ENCODE data around the gene PNMA8B. TPM values are rescaled to one million over a fixed set of nuclear protein-coding genes. Genes with fewer than 3 reads are reported as not detected.

Gene PNMA8B
- total and polyA plus RNA-seq, 12 donors = 7.6 to 63.4 (median 29.3) TPM

DNA sequence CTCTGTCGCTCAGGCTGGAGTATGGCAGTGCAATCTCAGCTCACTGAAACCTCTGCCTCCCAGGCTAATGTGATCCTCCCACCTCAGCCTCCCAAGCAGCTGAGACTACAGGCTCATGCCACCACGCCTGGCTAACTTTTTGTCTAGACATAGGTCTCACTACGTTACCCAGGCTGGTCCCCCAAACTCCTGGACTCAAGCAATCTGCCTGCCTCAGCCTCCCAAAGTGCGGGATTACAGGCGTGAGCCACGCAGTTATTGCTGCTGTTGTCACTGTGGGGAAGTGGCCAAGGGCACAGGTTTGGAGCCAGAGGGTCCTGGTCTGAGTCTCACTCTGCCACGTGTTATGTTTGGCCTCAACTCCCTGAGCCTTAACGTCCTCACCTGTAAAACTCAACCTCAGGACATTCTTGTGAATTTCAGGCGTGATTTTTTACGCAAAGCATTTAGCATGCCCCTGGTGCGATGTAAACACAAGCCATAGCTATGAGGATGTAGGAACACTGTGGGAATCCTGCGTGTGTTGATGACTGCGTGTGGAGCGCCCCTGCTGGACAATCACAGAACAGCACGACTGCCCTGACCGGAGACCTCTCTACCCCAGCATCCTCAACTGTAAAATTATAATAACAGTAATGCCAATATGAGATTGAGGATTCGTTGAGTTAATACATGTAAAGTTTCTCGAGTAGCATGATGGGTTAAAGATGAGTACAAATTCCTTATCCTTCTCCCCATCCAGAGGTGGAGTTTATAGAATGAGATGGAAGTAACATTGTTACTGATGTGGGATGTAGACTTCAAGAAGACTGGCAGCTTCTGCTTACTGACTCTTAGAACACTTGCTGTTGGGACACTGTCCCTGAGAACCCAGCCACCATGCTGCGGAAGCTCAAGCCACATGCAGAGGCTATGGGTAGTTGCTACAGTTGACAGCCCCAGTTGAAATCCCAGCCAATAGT lies 41.8 kb upstream of the PNMA8B start:
- H3K4me1 ChIP-seq (replicated peaks in 1 of 2) = no peaks in the 10 kb centered on the region
- no peaks in the 10 kb centered on the region for H3K36me3 ChIP-seq (replicated peaks in 1 of 2)
- TF ChIP-seq, protein P1, sequence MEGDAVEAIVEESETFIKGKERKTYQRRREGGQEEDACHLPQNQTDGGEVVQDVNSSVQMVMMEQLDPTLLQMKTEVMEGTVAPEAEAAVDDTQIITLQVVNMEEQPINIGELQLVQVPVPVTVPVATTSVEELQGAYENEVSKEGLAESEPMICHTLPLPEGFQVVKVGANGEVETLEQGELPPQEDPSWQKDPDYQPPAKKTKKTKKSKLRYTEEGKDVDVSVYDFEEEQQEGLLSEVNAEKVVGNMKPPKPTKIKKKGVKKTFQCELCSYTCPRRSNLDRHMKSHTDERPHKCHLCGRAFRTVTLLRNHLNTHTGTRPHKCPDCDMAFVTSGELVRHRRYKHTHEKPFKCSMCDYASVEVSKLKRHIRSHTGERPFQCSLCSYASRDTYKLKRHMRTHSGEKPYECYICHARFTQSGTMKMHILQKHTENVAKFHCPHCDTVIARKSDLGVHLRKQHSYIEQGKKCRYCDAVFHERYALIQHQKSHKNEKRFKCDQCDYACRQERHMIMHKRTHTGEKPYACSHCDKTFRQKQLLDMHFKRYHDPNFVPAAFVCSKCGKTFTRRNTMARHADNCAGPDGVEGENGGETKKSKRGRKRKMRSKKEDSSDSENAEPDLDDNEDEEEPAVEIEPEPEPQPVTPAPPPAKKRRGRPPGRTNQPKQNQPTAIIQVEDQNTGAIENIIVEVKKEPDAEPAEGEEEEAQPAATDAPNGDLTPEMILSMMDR (IDR thresholded peaks at IDR 0.05) = peak; percentile 60 to 88 (median 68)
- no peak for TF ChIP-seq POLR2A (IDR thresholded peaks at IDR 0.05)
- H3K27me3 ChIP-seq = no peaks in the 10 kb centered on the region
- no peak overlapping the region for H3K27ac ChIP-seq
- DNase-seq = peak in 6 of 7 donors; percentile 46 to 75 (median 64)
- WGBS, 4 donors = 27 to 35% (median 30%) methylated on average over 13 to 19 of the region's 19 CpGs
- intact Hi-C loops (cut with DNase I) = loop anchor here in 1 of 2 donors (10.0 kb wide), 1 partner anchor 127 kb away; the partner anchor contains the start of gene DACT3
- H3K4me3 ChIP-seq = no peak overlapping the region
- no peaks in the 10 kb centered on the region for H3K9me3 ChIP-seq (replicated peaks in 1 of 3)

DNA sequence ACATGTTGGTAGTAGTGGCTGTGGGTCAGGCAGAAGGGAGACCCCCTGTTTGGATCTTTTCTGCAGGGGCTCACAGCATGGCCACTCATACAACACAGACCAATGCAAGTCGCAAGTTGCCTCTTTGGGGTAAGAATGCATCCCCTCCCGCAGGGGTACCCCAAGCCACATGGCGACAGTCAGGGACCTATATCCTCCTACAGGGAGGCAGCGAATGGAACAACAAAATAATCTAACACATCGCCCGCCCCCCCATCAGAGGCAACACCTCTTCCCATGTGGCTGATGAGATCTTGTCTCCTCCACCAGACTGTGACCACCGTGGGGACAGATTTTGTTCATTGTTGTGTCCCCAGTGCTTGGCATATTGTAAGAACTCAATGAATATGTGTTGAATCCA lies 40.7 kb upstream of the PNMA8B start:
- H3K27ac ChIP-seq = no peak overlapping the region
- intact Hi-C loops (cut with DNase I) = loop anchor here in 1 of 2 donors (10.0 kb wide), 1 partner anchor 128 kb away; the partner anchor contains the start of gene DACT3
- no peaks in the 10 kb centered on the region for H3K4me1 ChIP-seq (replicated peaks in 1 of 2)
- H3K27me3 ChIP-seq = no peaks in the 10 kb centered on the region
- H3K4me3 ChIP-seq = no peak overlapping the region
- peak in 2 of 7 donors; percentile 13 to 27 for DNase-seq
- no peaks in the 10 kb centered on the region for H3K36me3 ChIP-seq (replicated peaks in 1 of 2)
- TF ChIP-seq, protein P1 (IDR thresholded peaks at IDR 0.05) = no peak
- TF ChIP-seq POLR2A (IDR thresholded peaks at IDR 0.05) = no peak
- no peaks in the 10 kb centered on the region for H3K9me3 ChIP-seq (replicated peaks in 1 of 3)
- whole genome bisulfite sequencing, 4 donors = 82 to 97% (median 89%) methylated on average over 4 to 7 of the region's 7 CpGs

DNA sequence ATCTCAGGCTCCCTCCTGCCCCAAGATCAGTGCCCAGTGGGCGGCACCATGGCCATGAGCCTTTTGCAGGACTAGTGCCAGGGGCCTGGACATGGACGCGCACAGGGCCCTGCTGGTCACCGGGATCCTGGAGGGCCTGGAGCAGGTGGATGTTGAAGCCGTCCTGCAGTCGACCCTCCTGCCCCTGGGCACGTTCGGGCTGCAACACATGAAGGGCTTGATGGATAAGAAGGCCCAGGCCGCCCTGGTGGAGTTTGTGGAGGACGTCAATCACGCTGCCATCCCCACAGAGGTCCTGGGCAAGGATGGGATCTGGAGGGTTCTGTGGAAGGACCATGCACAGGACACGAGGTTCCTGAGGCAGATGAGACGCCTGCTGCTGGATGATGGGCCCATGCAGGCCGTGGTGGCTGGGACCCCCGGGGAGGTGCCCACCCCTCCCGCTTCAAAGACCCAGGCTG lies 38.0 kb upstream of the PNMA8B start:
- peaks cover 0 to 10% of the 10 kb centered on the region in 2 donors for H3K4me1 ChIP-seq (replicated peaks in 1 of 2)
- no peak for DNase-seq
- H3K9me3 ChIP-seq (replicated peaks in 1 of 3) = no peaks in the 10 kb centered on the region
- TF ChIP-seq, protein P1 (IDR thresholded peaks at IDR 0.05) = no peak
- TF ChIP-seq POLR2A (IDR thresholded peaks at IDR 0.05) = no peak
- no peaks in the 10 kb centered on the region for H3K27me3 ChIP-seq
- no peaks in the 10 kb centered on the region for H3K36me3 ChIP-seq (replicated peaks in 1 of 2)
- intact Hi-C loops (cut with DNase I) = loop anchor here in 1 of 2 donors (10.0 kb wide), 1 partner anchor 131 kb away; the partner anchor contains the start of gene DACT3
- H3K27ac ChIP-seq = no peak overlapping the region
- no peak overlapping the region for H3K4me3 ChIP-seq
- WGBS, 4 donors = 78 to 100% (median 87%) methylated on average over 2 to 16 of the region's 16 CpGs

DNA sequence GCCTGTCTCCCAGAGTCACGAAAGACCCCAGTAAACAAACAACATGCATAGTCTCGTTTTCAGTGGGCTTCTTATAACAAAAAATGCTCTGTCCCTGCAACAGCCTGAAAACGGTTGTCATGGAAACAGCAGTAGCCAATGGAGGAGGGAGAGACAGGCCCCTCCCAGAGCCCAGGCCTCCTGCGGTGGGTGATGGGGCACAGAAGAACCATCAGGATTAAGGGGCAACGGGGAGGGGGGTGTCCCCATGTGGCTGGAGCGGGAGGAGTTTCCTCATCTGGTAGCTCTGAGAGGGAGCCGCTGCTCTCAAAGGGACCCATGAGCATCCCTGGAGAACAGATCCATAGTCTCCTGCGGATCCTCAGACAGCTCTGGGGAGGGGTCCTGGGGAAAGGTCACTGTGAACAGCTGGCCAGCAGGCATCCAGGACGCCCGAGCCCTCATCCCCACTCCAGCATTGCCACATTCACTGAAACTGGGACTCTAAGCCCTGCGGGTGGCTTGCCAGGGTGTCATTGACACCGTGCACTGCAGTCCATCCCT lies 37.5 kb upstream of the PNMA8B start:
- no peak for TF ChIP-seq POLR2A (IDR thresholded peaks at IDR 0.05)
- TF ChIP-seq, protein P1 (IDR thresholded peaks at IDR 0.05) = no peak
- Histone ChIP-seq H3K36me3 (replicated peaks in 1 of 2) (no peaks in the 10 kb centered on the region), H3K4me1 (replicated peaks in 1 of 2) (peaks cover 0 to 10% of the 10 kb centered on the region in 2 donors), H3K27me3 (no peaks in the 10 kb centered on the region), H3K9me3 (replicated peaks in 1 of 3) (no peaks in the 10 kb centered on the region), H3K27ac (no peak overlapping the region), H3K4me3 (no peak overlapping the region)
- DNase-seq = no peak
- WGBS, 4 donors = 30 to 68% (median 66%) methylated on average over 5 to 12 of the region's 12 CpGs
- intact Hi-C loops (cut with DNase I) = loop anchor here in 1 of 2 donors (10.0 kb wide), 1 partner anchor 132 kb away; the partner anchor contains the start of gene DACT3
